ENCODE results near the gene RSU1.
A peak's percentile ranks its signal among the peaks of the same experiment; 100 is the strongest.
"Not testable (repeated sequence)": the region's sequence is repeated elsewhere in the genome, so short reads cannot be mapped to it uniquely, and the experiment has no call there.

Gene RSU1

GRCh38 chr10:16780338-16780880 lies 36.8 kb downstream of the RSU1 start:
- DNase-seq (ENCODE audit: low read depth), result no peak

DNA sequence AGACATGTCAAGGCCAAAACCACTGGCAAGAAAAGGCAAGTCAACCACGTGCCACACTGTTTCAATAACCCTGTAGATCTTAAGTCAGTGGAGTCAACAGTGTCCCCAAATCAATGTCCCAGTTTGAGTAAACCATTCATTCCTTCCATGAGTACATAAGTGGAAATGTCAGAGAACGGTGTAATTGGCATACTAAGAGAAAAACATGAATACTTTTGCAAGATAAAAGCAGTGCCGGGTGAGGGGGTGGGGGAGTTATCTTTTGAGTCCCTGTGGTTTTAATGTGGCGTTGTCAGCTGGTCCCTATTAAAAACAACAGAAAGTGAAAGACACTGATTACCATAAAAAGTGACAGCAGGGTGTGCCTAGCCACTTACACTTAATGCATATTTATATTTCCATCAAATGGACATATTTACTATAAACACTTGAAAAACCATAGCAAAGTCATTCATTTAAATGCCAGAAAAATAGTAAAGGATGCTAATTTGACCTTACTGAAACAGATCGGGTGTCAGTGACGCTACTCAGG lies 37.8 kb downstream of the RSU1 start:
- peak; percentile 63 for DNase-seq (ENCODE audit: low read depth)

GRCh38 chr10:16777473-16778370 lies 39.5 kb downstream of the RSU1 start:
- DNase-seq (ENCODE audit: low read depth), result no peak

DNA sequence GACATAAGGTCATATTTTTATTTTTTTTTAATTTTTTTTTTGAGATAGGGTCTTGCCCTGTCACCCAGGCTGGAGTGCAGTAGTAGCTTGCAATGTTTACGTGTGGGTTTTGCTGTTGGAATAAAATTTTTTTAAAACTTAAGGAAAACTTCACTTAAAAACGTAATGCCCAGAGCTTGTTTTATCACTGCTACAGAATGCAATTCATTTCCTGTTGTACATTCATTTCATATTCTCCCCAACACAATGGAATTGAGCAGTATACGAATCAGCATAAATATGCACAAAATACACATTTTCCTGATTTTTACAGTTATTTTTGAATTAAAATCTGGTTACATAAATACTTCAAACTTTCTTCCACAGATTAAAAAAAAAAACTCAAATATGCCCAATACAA lies 40.3 kb downstream of the RSU1 start:
- DNase-seq (ENCODE audit: low read depth), result no peak

DNA sequence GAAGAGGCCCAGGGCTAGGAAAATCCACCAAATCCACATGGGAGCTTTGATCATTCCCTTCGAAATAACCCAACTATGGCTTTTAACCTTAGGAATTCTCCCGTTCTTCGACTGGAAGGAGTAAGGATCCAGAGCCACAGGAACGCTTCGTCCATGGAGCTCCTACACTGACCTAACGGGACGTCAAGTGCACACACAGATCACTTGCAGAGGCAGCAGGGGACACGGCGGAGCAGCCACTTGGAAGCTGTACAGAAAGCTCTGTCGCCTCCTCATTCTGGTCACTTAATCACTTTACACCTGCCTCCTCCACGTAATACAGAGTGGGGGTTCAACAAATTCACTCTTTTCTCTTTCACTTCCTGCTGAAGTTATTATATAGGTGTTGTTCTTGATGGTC lies 43.9 kb downstream of the RSU1 start:
- DNase-seq (ENCODE audit: low read depth), result no peak

DNA sequence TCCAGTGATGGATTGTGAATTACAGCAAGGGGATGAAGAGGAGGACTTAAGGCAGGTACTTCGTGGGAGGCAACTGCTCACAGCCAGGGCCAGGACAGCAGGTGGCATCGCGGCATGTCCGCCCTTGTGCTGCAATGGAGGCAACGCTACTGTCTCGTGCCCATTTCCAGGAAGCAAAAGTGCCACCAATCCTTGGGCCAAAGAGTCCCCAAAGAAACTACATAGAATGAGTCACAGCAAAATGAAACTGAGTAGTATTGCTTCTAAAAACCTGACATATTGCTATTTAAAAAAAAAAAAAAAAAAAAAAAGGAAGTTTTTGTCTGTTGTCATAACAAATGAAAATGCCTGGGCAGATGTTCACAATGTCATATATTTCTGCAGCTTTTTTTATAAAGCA lies 46.6 kb downstream of the RSU1 start:
- no peak for DNase-seq (ENCODE audit: low read depth)

DNA sequence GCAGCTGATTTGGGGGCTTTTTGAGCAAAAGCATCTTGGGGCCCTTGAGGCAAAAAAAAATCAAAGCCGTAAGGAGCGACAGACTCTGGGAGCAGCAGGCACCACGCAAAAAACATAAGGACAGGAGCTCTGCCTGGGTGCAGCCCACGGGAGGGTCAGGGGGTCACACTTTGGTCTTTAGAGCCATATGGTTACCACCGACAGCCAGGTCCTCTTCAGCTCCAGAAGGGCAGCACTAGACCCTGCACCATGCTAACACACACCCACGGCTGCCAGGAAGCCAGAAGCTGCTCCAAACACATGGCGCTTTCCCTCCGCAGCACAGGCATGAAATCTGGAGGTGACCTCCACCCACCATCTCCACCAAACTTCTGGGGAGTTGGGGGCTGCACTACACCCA lies 47.1 kb downstream of the RSU1 start:
- no peak for DNase-seq (ENCODE audit: low read depth)

GRCh38 chr10:16769331-16769730 lies 47.9 kb downstream of the RSU1 start:
- DNase-seq (ENCODE audit: low read depth), result no peak

DNA sequence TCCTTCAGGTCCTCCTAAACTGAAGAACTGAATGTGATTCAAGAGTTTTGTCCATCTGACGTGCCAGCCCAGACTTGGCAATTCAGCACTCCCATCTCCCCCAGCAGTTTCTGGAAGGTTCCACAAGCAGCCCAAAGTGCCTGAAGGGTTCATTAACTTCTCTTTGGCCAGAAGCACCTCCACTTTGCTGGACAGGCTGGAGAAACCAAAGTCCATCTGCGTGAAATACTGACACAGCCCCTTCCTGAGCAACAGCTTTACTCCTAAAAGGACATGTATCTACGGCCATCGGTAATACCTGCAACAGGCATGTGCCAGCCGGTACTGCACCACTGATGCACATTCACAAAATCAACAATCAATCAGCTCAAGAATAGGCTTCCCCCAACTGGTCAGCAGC lies 48.5 kb downstream of the RSU1 start:
- no peak for DNase-seq (ENCODE audit: low read depth)

DNA sequence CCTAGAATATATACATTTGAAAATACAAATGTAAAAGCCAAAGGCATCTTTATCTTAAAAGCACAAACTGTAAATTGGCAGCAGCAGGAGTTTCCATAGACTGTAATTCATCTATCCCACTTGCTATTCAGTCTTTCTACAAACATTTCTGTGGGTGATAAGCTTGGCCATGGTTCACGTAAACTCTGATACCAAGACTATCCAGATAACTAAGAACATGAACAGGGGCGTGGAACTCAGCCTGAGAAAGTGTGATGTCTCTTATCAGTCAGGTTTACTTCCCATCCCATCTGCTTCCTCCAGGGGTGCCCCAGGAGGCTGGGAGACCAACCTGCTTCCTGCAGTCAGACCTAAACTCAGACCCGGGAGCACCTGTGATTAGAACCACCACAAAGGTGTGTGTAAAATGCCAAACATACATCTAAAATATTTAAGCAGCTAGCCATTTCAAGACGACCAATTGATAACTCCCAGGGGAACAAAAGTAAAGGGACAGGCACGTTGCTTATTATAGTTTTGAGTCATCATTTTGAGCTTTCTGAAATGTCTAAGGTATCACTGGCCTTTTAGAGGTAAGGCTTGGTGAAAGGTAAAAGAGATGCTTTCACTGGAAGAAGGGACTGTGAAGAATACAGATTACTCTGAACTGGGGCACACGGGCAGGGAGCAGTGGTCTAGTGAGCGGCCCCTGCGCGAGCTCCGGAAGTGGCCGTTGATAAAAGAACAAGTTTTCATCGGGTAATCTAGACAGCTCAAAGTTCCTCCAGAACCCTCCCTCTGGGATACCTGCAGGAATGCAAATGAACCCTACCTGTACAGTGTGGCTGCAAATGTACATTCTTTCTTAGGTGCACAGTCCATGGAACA lies 51.5 kb downstream of the RSU1 start:
- no peak for DNase-seq (ENCODE audit: low read depth)

GRCh38 chr10:16761300-16761699 lies 55.9 kb downstream of the RSU1 start:
- no peak for DNase-seq (ENCODE audit: low read depth)

- no peak for DNase-seq (ENCODE audit: low read depth)
These were observed 60.5 kb downstream of the RSU1 start for GRCh38 chr10:16756561-16757221.

DNA sequence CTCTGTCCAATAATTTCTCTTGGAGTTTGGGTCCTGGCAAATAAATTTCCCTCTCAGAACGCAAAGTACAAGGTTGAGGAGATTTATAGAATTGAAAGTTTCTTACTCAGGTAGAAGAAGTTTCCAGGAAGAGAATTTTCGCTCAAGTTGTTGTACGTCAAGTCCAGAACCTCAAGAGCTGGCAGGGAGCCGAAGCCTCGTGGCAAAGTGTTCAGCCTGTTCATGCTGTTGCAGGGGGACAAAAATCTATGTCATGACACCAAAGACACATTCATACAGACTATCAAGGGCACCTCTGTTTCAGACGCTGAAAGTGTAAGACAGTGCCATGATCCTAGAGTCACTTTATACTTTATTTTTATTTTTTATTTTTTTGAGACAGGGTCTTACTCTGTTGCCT lies 62.5 kb downstream of the RSU1 start:
- no peak for DNase-seq (ENCODE audit: low read depth)

GRCh38 chr10:16752849-16753248 lies 64.4 kb downstream of the RSU1 start:
- not testable (repeated sequence) for DNase-seq (ENCODE audit: low read depth)

- no peak for DNase-seq (ENCODE audit: low read depth)
These were observed 65.1 kb downstream of the RSU1 start for GRCh38 chr10:16752099-16752498.

- DNase-seq (ENCODE audit: low read depth), result no peak
These were observed 66.0 kb downstream of the RSU1 start for GRCh38 chr10:16751244-16751643.

DNA sequence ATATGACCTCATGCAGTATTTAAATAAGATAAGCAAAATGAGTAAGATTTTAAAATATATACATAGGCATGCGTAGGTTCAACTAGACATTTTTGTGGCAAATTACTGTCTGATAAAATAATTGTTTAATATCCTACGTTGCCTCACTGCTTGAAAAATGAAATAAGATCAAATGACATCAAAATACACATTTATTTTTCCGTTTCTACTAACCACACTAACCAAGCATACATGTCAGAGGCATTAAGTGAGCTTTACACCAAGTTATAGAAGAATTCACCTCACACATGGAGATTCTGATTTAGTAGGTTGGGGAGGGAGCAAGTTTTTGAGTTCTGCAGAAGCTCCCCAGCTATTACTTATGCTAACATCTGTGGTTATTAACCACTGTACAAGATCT lies 66.8 kb downstream of the RSU1 start:
- no peak for DNase-seq (ENCODE audit: low read depth)

DNA sequence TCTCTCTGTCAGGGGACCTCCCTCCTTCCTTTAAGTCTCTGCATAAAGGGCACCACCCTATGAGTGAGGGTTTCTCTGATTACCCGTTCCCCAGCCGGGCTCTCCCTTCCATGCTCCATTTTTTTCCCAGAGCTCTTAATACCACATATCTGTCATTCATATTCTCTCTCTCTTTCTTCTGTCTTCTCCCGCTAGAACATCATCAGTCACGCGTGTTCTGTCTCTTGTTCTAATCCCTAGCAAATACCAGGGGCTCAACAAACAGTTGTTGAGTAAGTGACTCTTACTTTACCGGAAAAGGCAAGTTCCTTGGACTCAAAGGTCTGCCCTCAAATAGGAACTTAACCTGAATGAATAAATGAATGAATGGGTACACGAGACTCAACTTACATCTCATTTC lies 68.5 kb downstream of the RSU1 start:
- no peak for DNase-seq (ENCODE audit: low read depth)

DNA sequence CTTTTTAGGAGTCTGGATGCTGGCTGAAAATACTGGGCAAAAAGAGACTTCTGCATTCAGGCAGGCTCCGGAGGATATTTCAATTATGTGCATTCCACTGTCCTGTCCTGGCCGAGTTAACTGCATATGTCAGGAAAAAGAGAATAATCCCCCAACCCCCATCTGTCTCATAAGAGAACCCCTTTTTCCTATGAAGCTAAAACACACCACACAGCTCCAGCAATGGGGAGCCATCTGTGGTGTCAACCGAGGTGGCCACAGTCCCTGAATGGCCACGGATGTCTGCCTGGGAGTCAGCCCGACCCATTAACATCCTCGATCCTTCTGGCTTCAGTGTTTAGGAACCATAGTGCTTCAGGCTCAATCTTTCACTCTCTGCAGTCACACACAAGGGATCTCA lies 70.4 kb downstream of the RSU1 start:
- DNase-seq (ENCODE audit: low read depth), result no peak

GRCh38 chr10:16745061-16745460 lies 72.2 kb downstream of the RSU1 start:
- DNase-seq (ENCODE audit: low read depth), result no peak

DNA sequence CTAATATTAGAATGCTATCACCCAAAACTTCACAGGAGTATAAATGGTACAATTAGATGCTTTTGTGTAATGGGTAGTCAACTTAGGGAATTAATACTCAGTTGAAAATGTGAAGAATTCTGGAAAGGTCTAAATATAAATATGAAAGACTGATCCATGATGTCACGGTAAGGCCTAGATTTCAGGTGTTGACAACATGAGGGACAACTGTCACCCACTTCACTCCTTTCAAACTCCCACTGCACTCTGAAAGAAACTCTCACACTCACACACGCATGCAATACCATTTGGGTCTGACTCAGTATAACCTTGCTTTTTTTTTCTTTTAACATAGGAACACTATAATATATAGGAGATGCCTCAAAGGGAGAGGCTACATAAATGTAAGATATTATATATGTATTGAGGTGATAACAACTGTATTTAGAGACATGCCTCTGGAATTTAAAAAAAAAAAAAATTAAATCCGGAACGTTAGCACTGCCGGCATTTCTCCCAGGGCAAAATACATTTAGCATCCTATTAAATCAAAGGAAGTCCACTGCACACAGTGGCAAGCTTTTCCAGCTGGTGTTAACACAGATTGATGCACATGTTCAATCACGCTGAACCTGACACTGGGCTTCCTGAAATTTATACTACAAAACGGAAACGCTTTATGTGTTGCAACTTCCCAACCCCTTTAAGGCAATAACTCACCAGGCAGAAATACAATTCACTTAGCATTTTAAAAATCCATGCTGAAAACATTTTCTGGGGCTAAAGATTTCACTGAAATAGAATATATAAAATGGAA lies 74.9 kb downstream of the RSU1 start:
- no peak for DNase-seq (ENCODE audit: low read depth)

Measured in stimulated activated CD4-positive, alpha-beta T cell treated with anti-CD3 and anti-CD28 coated beads, Interleukin-2, amount 100 ng/mL, for 4 hours (primary cell).